ENCODE results near the gene PKD1.

The PKD1 gene

DNA sequence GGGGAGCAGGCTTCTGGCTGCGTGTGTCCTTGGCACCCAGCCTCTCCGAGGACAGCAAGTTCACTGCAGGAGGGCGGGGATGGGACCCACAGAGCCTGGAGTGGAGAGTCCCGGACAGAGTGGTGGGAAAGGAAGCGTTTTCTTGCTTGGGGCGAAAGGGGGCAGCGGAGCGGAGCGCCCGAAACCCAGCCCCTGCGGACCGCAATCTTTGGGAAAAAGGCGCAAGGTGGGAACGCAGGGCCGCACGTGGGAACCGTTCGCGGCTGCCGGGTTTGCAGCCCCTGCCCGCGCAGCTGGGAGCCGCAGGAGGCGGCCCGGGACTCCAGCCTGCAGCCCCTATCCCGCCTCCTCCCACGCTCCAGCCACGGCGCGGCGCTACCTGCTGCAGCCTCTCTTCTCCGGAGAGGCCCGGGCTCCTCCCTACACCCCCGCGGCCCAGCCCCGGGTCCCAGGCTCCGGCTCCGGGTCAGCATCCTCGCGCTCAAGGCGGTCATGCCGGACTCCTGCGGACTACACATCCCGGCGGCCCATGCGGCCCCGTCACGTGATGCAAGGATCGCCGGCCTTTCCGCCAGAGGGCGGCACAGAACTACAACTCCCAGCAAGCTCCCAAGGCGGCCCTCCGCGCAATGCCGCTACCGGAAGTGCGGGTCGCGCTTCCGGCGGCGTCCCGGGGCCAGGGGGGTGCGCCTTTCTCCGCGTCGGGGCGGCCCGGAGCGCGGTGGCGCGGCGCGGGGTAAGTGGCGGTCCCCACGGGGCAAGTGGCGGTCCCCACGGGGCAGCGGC is 88.2 kb downstream of the PKD1 start, which contains the start of the genes NTHL1 and TSC2:
TSS of gene NTHL1 (minus strand) at position 505 of the 786 bp plus-strand sequence. CDS start at position 494, 11 bp downstream.
TSS of gene TSC2 (plus strand) at position 656 of the 786 bp plus-strand sequence. CDS start 631 bp downstream, outside the sequence.
- ChIA-PET CTCF (interaction anchor here (0.6 to 2.6 kb wide), 9 partner anchors 15 to 93 kb away, joined by 3 to 12 read pairs (median 3); no protein-coding TSS in a partner anchor), POLR2A (interaction anchor here (0.5 to 3.3 kb wide), 13 partner anchors 9 to 107 kb away, joined by 3 to 37 read pairs (median 4); partner anchors contain the start of genes NHERF2, RPS2 and TRAF7)
- H3K27ac ChIP-seq (ENCODE audit: extremely low read depth, low read depth, low read length), result peak within 1 kb of the TSS; percentile 58; the same call in 1 of the 2 replicates
- no peaks in the 10 kb centered on the region for H3K9me3 ChIP-seq (ENCODE audit: control insufficient read depth, insufficient read depth, low read depth, low read length)
- H3K4me3 ChIP-seq (ENCODE audit: low read depth, low read length), result peak within 1 kb of the TSS; percentile 82
- H3K4me1 ChIP-seq (ENCODE audit: control insufficient read depth, insufficient read depth, low read length), result no peaks in the 10 kb centered on the region
- peaks cover 13 to 37% of the 10 kb centered on the region in 2 experiments; a peak in 2 of 3 replicates for H3K36me3 ChIP-seq (ENCODE audit: control insufficient read depth in 2 of 2, insufficient read depth in 1 of 2, low read length in 2 of 2)
- TF ChIP-seq, protein P1, sequence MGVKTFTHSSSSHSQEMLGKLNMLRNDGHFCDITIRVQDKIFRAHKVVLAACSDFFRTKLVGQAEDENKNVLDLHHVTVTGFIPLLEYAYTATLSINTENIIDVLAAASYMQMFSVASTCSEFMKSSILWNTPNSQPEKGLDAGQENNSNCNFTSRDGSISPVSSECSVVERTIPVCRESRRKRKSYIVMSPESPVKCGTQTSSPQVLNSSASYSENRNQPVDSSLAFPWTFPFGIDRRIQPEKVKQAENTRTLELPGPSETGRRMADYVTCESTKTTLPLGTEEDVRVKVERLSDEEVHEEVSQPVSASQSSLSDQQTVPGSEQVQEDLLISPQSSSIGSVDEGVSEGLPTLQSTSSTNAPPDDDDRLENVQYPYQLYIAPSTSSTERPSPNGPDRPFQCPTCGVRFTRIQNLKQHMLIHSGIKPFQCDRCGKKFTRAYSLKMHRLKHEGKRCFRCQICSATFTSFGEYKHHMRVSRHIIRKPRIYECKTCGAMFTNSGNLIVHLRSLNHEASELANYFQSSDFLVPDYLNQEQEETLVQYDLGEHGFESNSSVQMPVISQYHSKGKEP (tag by site-specific recombination; IDR thresholded peaks at IDR 0.05), result peak; percentile 66; the same call in 1 of the 2 replicates
- TF ChIP-seq RBAK (tag by site-specific recombination; IDR thresholded peaks at IDR 0.05) (no peak), ZNF555 (tag by site-specific recombination; conservative IDR thresholded peaks at IDR 0.05) (no peak), ZNF768 (tag by site-specific recombination; IDR thresholded peaks at IDR 0.05) (no peak), ZNF529 (tag by site-specific recombination; IDR thresholded peaks at IDR 0.05; ENCODE audit: insufficient replicate concordance) (no peak), ZNF132 (tag by site-specific recombination; IDR thresholded peaks at IDR 0.05; ENCODE audit: borderline replicate concordance) (no peak), TCF7L2 (IDR thresholded peaks at IDR 0.05; ENCODE audit: borderline replicate concordance, low read depth, low read length) (no peak), GLIS1 (tag by site-specific recombination; IDR thresholded peaks at IDR 0.05) (peak; percentile 96), ZEB2 (tag by site-specific recombination; IDR thresholded peaks at IDR 0.05) (peak; percentile 89), ZFP41 (tag by site-specific recombination; IDR thresholded peaks at IDR 0.05; ENCODE audit: borderline replicate concordance) (no peak), ZNF544 (tag by site-specific recombination; IDR thresholded peaks at IDR 0.05) (no peak), ZNF423 (tag by site-specific recombination; IDR thresholded peaks at IDR 0.05) (no peak), ZNF16 (tag by site-specific recombination; IDR thresholded peaks at IDR 0.05; ENCODE audit: low read depth) (no peak), ZNF214 (tag by site-specific recombination; IDR thresholded peaks at IDR 0.05; ENCODE audit: borderline replicate concordance) (no peak), ZNF140 (tag by site-specific recombination; IDR thresholded peaks at IDR 0.05) (no peak)
- TF ChIP-seq, protein P2, sequence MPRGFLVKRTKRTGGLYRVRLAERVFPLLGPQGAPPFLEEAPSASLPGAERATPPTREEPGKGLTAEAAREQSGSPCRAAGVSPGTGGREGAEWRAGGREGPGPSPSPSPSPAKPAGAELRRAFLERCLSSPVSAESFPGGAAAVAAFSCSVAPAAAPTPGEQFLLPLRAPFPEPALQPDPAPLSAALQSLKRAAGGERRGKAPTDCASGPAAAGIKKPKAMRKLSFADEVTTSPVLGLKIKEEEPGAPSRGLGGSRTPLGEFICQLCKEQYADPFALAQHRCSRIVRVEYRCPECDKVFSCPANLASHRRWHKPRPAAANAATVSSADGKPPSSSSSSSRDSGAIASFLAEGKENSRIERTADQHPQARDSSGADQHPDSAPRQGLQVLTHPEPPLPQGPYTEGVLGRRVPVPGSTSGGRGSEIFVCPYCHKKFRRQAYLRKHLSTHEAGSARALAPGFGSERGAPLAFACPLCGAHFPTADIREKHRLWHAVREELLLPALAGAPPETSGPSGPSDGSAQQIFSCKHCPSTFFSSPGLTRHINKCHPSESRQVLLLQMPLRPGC (tag by site-specific recombination; IDR thresholded peaks at IDR 0.05), result no peak; the same call in 1 of the 2 replicates
- TF ChIP-seq, protein P3, sequence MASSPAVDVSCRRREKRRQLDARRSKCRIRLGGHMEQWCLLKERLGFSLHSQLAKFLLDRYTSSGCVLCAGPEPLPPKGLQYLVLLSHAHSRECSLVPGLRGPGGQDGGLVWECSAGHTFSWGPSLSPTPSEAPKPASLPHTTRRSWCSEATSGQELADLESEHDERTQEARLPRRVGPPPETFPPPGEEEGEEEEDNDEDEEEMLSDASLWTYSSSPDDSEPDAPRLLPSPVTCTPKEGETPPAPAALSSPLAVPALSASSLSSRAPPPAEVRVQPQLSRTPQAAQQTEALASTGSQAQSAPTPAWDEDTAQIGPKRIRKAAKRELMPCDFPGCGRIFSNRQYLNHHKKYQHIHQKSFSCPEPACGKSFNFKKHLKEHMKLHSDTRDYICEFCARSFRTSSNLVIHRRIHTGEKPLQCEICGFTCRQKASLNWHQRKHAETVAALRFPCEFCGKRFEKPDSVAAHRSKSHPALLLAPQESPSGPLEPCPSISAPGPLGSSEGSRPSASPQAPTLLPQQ (tag by site-specific recombination; IDR thresholded peaks at IDR 0.05), result peak; percentile 97
- TF ChIP-seq, protein P4, sequence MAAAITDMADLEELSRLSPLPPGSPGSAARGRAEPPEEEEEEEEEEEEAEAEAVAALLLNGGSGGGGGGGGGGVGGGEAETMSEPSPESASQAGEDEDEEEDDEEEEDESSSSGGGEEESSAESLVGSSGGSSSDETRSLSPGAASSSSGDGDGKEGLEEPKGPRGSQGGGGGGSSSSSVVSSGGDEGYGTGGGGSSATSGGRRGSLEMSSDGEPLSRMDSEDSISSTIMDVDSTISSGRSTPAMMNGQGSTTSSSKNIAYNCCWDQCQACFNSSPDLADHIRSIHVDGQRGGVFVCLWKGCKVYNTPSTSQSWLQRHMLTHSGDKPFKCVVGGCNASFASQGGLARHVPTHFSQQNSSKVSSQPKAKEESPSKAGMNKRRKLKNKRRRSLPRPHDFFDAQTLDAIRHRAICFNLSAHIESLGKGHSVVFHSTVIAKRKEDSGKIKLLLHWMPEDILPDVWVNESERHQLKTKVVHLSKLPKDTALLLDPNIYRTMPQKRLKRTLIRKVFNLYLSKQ (tag by site-specific recombination; IDR thresholded peaks at IDR 0.05; ENCODE audit: borderline replicate concordance), result no peak
- TF ChIP-seq, protein P5, sequence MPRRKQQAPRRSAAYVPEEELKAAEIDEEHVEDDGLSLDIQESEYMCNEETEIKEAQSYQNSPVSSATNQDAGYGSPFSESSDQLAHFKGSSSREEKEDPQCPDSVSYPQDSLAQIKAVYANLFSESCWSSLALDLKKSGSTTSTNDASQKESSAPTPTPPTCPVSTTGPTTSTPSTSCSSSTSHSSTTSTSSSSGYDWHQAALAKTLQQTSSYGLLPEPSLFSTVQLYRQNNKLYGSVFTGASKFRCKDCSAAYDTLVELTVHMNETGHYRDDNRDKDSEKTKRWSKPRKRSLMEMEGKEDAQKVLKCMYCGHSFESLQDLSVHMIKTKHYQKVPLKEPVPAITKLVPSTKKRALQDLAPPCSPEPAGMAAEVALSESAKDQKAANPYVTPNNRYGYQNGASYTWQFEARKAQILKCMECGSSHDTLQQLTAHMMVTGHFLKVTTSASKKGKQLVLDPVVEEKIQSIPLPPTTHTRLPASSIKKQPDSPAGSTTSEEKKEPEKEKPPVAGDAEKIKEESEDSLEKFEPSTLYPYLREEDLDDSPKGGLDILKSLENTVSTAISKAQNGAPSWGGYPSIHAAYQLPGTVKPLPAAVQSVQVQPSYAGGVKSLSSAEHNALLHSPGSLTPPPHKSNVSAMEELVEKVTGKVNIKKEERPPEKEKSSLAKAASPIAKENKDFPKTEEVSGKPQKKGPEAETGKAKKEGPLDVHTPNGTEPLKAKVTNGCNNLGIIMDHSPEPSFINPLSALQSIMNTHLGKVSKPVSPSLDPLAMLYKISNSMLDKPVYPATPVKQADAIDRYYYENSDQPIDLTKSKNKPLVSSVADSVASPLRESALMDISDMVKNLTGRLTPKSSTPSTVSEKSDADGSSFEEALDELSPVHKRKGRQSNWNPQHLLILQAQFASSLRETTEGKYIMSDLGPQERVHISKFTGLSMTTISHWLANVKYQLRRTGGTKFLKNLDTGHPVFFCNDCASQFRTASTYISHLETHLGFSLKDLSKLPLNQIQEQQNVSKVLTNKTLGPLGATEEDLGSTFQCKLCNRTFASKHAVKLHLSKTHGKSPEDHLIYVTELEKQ (tag by site-specific recombination; IDR thresholded peaks at IDR 0.05; ENCODE audit: borderline replicate concordance), result no peak
- TF ChIP-seq, protein P6, sequence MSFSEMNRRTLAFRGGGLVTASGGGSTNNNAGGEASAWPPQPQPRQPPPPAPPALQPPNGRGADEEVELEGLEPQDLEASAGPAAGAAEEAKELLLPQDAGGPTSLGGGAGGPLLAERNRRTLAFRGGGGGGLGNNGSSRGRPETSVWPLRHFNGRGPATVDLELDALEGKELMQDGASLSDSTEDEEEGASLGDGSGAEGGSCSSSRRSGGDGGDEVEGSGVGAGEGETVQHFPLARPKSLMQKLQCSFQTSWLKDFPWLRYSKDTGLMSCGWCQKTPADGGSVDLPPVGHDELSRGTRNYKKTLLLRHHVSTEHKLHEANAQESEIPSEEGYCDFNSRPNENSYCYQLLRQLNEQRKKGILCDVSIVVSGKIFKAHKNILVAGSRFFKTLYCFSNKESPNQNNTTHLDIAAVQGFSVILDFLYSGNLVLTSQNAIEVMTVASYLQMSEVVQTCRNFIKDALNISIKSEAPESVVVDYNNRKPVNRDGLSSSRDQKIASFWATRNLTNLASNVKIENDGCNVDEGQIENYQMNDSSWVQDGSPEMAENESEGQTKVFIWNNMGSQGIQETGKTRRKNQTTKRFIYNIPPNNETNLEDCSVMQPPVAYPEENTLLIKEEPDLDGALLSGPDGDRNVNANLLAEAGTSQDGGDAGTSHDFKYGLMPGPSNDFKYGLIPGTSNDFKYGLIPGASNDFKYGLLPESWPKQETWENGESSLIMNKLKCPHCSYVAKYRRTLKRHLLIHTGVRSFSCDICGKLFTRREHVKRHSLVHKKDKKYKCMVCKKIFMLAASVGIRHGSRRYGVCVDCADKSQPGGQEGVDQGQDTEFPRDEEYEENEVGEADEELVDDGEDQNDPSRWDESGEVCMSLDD (tag by site-specific recombination; IDR thresholded peaks at IDR 0.05), result no peak
- TF ChIP-seq, protein P7, sequence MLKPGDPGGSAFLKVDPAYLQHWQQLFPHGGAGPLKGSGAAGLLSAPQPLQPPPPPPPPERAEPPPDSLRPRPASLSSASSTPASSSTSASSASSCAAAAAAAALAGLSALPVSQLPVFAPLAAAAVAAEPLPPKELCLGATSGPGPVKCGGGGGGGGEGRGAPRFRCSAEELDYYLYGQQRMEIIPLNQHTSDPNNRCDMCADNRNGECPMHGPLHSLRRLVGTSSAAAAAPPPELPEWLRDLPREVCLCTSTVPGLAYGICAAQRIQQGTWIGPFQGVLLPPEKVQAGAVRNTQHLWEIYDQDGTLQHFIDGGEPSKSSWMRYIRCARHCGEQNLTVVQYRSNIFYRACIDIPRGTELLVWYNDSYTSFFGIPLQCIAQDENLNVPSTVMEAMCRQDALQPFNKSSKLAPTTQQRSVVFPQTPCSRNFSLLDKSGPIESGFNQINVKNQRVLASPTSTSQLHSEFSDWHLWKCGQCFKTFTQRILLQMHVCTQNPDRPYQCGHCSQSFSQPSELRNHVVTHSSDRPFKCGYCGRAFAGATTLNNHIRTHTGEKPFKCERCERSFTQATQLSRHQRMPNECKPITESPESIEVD (tag by site-specific recombination; IDR thresholded peaks at IDR 0.05), result no peak
